ENCODE data around the gene STX18. TPM values are rescaled to one million over a fixed set of nuclear protein-coding genes. Genes with fewer than 3 reads are reported as not detected.

The STX18 gene
- total and polyA plus RNA-seq, 2 donors from 2014 or later = 37.2 to 66.8 TPM

- peak overlapping the region; percentile 19 to 66 for H3K27ac ChIP-seq (ENCODE audit: low read depth in 2 of 2, low read length in 2 of 2)
- H3K36me3 ChIP-seq (ENCODE audit: control insufficient read depth in 2 of 3, insufficient read depth in 3 of 3, low read length in 3 of 3) = no peaks in the 10 kb centered on the region
- peaks cover 0 to 23% (median 5%) of the 10 kb centered on the region in 3 donors for H3K4me1 ChIP-seq (ENCODE audit: control insufficient read depth in 2 of 3, insufficient read depth in 2 of 3, low read depth in 1 of 3, low read length in 3 of 3)
- no peaks in the 10 kb centered on the region for H3K27me3 ChIP-seq (ENCODE audit: control insufficient read depth, insufficient read depth, low read length)
- DNase-seq = peak in 2 of 5 donors; percentile 43 to 53
- no peak for TF ChIP-seq CTCF (IDR thresholded peaks at IDR 0.05; ENCODE audit: borderline replicate concordance, extremely low read depth, insufficient read depth)
- peak overlapping the region in 1 of 3 donors; percentile 38 for H3K9ac ChIP-seq (ENCODE audit: low read length in 3 of 3)
- FAIRE-seq = peak; percentile 21
- intact Hi-C loops (cut with DNase I) = no loop called here
- peak overlapping the region in 2 of 3 donors; percentile 52 to 57 for H3K4me3 ChIP-seq (ENCODE audit: low read length in 3 of 3)
- H3K9me3 ChIP-seq (ENCODE audit: control insufficient read depth in 2 of 3, insufficient read depth in 1 of 3, low read length in 3 of 3) = no peaks in the 10 kb centered on the region
These were observed 42.3 kb downstream of the STX18 start for GRCh38 chr4:4499438-4500123.

GRCh38 chr4:4496592-4497372 lies 45.1 kb downstream of the STX18 start:
- Histone ChIP-seq H3K27me3 (ENCODE audit: control insufficient read depth, insufficient read depth, low read length) (no peaks in the 10 kb centered on the region), H3K4me3 (ENCODE audit: low read length in 3 of 3) (peak overlapping the region in 2 of 3 donors; percentile 13 to 52), H3K9me3 (ENCODE audit: control insufficient read depth in 2 of 3, insufficient read depth in 1 of 3, low read length in 3 of 3) (no peaks in the 10 kb centered on the region), H3K9ac (ENCODE audit: low read length in 3 of 3) (no peak overlapping the region), H3K4me1 (ENCODE audit: control insufficient read depth in 2 of 3, insufficient read depth in 2 of 3, low read depth in 1 of 3, low read length in 3 of 3) (peaks cover 0 to 28% (median 5%) of the 10 kb centered on the region in 3 donors), H3K27ac (ENCODE audit: low read depth in 2 of 2, low read length in 2 of 2) (peak overlapping the region in 1 of 2 donors; percentile 20), H3K36me3 (ENCODE audit: control insufficient read depth in 2 of 3, insufficient read depth in 3 of 3, low read length in 3 of 3) (no peaks in the 10 kb centered on the region)
- no peak for DNase-seq
- no peak for FAIRE-seq
- intact Hi-C loops (cut with DNase I) = no loop called here
- no peak for TF ChIP-seq CTCF (IDR thresholded peaks at IDR 0.05; ENCODE audit: borderline replicate concordance, extremely low read depth, insufficient read depth)

- no peak overlapping the region for H3K27ac ChIP-seq (ENCODE audit: low read depth in 2 of 2, low read length in 2 of 2)
- TF ChIP-seq CTCF (IDR thresholded peaks at IDR 0.05; ENCODE audit: borderline replicate concordance, extremely low read depth, insufficient read depth) = no peak
- H3K27me3 ChIP-seq (ENCODE audit: control insufficient read depth, insufficient read depth, low read length) = no peaks in the 10 kb centered on the region
- FAIRE-seq = no peak
- H3K36me3 ChIP-seq (ENCODE audit: control insufficient read depth in 2 of 3, insufficient read depth in 3 of 3, low read length in 3 of 3) = no peaks in the 10 kb centered on the region
- peaks cover 0 to 24% (median 5%) of the 10 kb centered on the region in 3 donors for H3K4me1 ChIP-seq (ENCODE audit: control insufficient read depth in 2 of 3, insufficient read depth in 2 of 3, low read depth in 1 of 3, low read length in 3 of 3)
- DNase-seq = no peak
- H3K4me3 ChIP-seq (ENCODE audit: low read length in 3 of 3) = no peak overlapping the region
- intact Hi-C loops (cut with DNase I) = no loop called here
- H3K9ac ChIP-seq (ENCODE audit: low read length in 3 of 3) = no peak overlapping the region
- H3K9me3 ChIP-seq (ENCODE audit: control insufficient read depth in 2 of 3, insufficient read depth in 1 of 3, low read length in 3 of 3) = no peaks in the 10 kb centered on the region
These were observed 47.0 kb downstream of the STX18 start for GRCh38 chr4:4494882-4495281.
